ENCODE measurements around the gene MACO1. TPM values are rescaled to one million over a fixed set of nuclear protein-coding genes. Genes with fewer than 3 reads are reported as not detected.

Gene MACO1
- total and polyA plus RNA-seq, 10 of the 15 experiments (the other 5 are each of a cell fraction or from before 2014, with no cell fraction given), result 3.2 to 19.8 (median 10.3) TPM

- no peak for DNase-seq (ENCODE audit: low read depth, low spot score)
- RAD21 ChIA-PET (ENCODE audit: unreplicated experiment), result no interaction called here
- no peak for FAIRE-seq
- H3K4me1 ChIP-seq (ENCODE audit: control insufficient read depth, insufficient read depth, low read length), result no peaks in the 10 kb centered on the region
- TF ChIP-seq NFXL1 (IDR thresholded peaks at IDR 0.05; ENCODE audit: borderline replicate concordance) (no peak), E4F1 (IDR thresholded peaks at IDR 0.05; ENCODE audit: borderline replicate concordance, partially characterized antibody) (no peak), CHD4 (IDR thresholded peaks at IDR 0.05) (no peak), CBX3 (IDR thresholded peaks at IDR 0.05; ENCODE audit: borderline replicate concordance, low read depth) (no peak), IKZF1 (conservative IDR thresholded peaks at IDR 0.05) (no peak), ATF3 (IDR thresholded peaks at IDR 0.05; ENCODE audit: borderline replicate concordance, extremely low read depth, low read depth, low read length) (no peak), BHLHE40 (IDR thresholded peaks at IDR 0.05; ENCODE audit: borderline replicate concordance in 1 of 2, low read depth in 2 of 2, low read length in 1 of 2) (no peak), NBN (IDR thresholded peaks at IDR 0.05) (no peak), TCF3 (IDR thresholded peaks at IDR 0.05; ENCODE audit: borderline replicate concordance, insufficient read depth, low read depth, low read length) (no peak), WRNIP1 (IDR thresholded peaks at IDR 0.05; ENCODE audit: borderline replicate concordance, low read depth, low read length) (no peak), IRF5 (IDR thresholded peaks at IDR 0.05; ENCODE audit: borderline replicate concordance) (no peak), NFYA (IDR thresholded peaks at IDR 0.05; ENCODE audit: borderline replicate concordance, low read depth, low read length) (no peak), BACH1 (IDR thresholded peaks at IDR 0.05; ENCODE audit: borderline replicate concordance) (no peak)
- H3K9me3 ChIP-seq (replicated peaks; ENCODE audit: control insufficient read depth, insufficient read depth, low read length), result no peaks in the 10 kb centered on the region
- no peak overlapping the region for H3K4me2 ChIP-seq (ENCODE audit: control insufficient read depth, insufficient read depth)
- H3K36me3 ChIP-seq (ENCODE audit: control insufficient read depth in 2 of 2, insufficient read depth in 2 of 2, low read length in 1 of 2), result no peaks in the 10 kb centered on the region
- no peaks in the 10 kb centered on the region for H3K79me2 ChIP-seq (ENCODE audit: control insufficient read depth, insufficient read depth, low read length)
- ATAC-seq, result no peak
- H3K4me3 ChIP-seq, result no peak overlapping the region
- H3K27me3 ChIP-seq (replicated peaks in 1 of 2; ENCODE audit: control insufficient read depth in 2 of 2, insufficient read depth in 2 of 2, low read length in 1 of 2), result no peaks in the 10 kb centered on the region; a peak in 1 of 4 replicates
- in situ Hi-C loops (cut with MboI), result no loop called here
- BruUV-seq (replicated peaks), result no TSS peak
- no peak overlapping the region for H2AFZ ChIP-seq (ENCODE audit: control insufficient read depth, low read depth, low read length)
- no peak overlapping the region for H3K27ac ChIP-seq (ENCODE audit: control insufficient read depth, insufficient read depth)
- POLR2A ChIA-PET, result interaction anchor here (0.5 kb wide), 1 partner anchor 8 kb away, joined by 7 read pairs; no protein-coding TSS in a partner anchor
- WGBS (ENCODE audit: insufficient coverage, insufficient replicate concordance, low lambda C conversion rate, missing lambda C conversion rate), result 61% methylated on average over 21 of the region's 21 CpGs
- CTCF ChIA-PET, result interaction anchor here (0.6 kb wide), 1 partner anchor 270 kb away, joined by 3 read pairs; no protein-coding TSS in a partner anchor
- H3K9ac ChIP-seq (ENCODE audit: control insufficient read depth, insufficient read depth, low read length), result no peak overlapping the region
- intact Hi-C loops (cut with micrococcal nuclease; ENCODE audit: unreplicated experiment), result loop anchor here (10.0 kb wide), 1 partner anchor 243 kb away; no protein-coding TSS in a partner anchor
- SMC1A ChIA-PET (ENCODE audit: uncharacterized antibody, unreplicated experiment), result no interaction called here
- no peaks in the 10 kb centered on the region for H4K20me1 ChIP-seq (ENCODE audit: control insufficient read depth, insufficient read depth)
Observed at GRCh38 chr1:25527946-25528595, 97.4 kb downstream of the MACO1 start.
